HepG2 (cell line): Measurements from ENCODE around the gene DEFB129. TPM values are rescaled to one million over a fixed set of nuclear protein-coding genes. Genes with fewer than 3 reads are reported as not detected.

Experiments
- CBX1 ChIP-seq: IDR thresholded peaks from one replicate; pipeline ENCODE4 v1.6.1; 2016; ENCODE audit warnings: antibody characterized with exemption, low read depth
- EP300 ChIP-seq, 3 experiments: sonication (generic) in 1 of 3; formaldehyde crosslinking in 1 of 3; IDR thresholded peaks; 2 replicates each; pipeline versions ENCODE4 v1.5.1 to v1.6.1; 2011 to 2020; ENCODE audit warnings: low read depth in 2 of 3, low read length in 2 of 3, borderline replicate concordance in 1 of 3, improper control_type of control experiment in 1 of 3, mild to moderate bottlenecking in 1 of 3, missing genetic modification reagents in 1 of 3, moderate library complexity in 1 of 3
- PRDM15 ChIP-seq: sonication (generic); formaldehyde crosslinking; IDR thresholded peaks from 2 replicates; pipeline ENCODE4 v1.4.0; 2020; ENCODE audit warnings: missing genetic modification reagents
- SRSF4 ChIP-seq: fragments of 200-400 bp; formaldehyde crosslinking; IDR thresholded peaks from one replicate; pipeline ENCODE4 v1.6.1; 2018; ENCODE audit warnings: mild to moderate bottlenecking, low read depth, low read length, moderate library complexity; ENCODE audit not compliant: poor library complexity, severe bottlenecking
- ZBTB10 ChIP-seq: sonication (generic); formaldehyde crosslinking; IDR thresholded peaks from 2 replicates; pipeline ENCODE4 v1.4.0; 2020; ENCODE audit warnings: missing genetic modification reagents, borderline replicate concordance
- ZNF121 ChIP-seq: sonication (generic); formaldehyde crosslinking; IDR thresholded peaks from 2 replicates; pipeline ENCODE4 v1.5.0; 2020; ENCODE audit warnings: mild to moderate bottlenecking, missing genetic modification reagents
- ZNF17 ChIP-seq: sonication (generic); formaldehyde crosslinking; IDR thresholded peaks from 2 replicates; pipeline ENCODE4 v1.5.0; 2020; ENCODE audit warnings: mild to moderate bottlenecking, missing genetic modification reagents
- ZNF205 ChIP-seq: IDR thresholded peaks from 2 replicates; pipeline ENCODE4 v1.6.1; 2018; ENCODE audit warnings: missing biosample characterization, missing genetic modification reagents
- ZNF354B ChIP-seq: sonication (generic); formaldehyde crosslinking; IDR thresholded peaks from 2 replicates; pipeline ENCODE4 v1.8.0; 2022; ENCODE audit warnings: mild to moderate bottlenecking, missing genetic modification reagents
- ZNF501 ChIP-seq: sonication (generic); formaldehyde crosslinking; IDR thresholded peaks from 2 replicates; pipeline ENCODE4 v1.5.1; 2020; ENCODE audit warnings: mild to moderate bottlenecking, moderate library complexity, missing genetic modification reagents
- ZNF567 ChIP-seq: sonication (generic); formaldehyde crosslinking; IDR thresholded peaks from 2 replicates; pipeline ENCODE4 v1.8.1; 2023; ENCODE audit warnings: mild to moderate bottlenecking, missing genetic modification reagents, borderline replicate concordance
- ZNF747 ChIP-seq: sonication (generic); formaldehyde crosslinking; IDR thresholded peaks from 2 replicates; pipeline ENCODE4 v1.8.1; 2023; ENCODE audit warnings: missing genetic modification reagents, mild to moderate bottlenecking, borderline replicate concordance
- polyA plus RNA-seq, 8 experiments: library from polyadenylated mRNA; depleted of rRNA in 3 of 8; stranded (reverse) in 7 of 8; unstranded in 1 of 8; fragments of >200 nt; fragmentation: Illumina TruSeq in 4 of 8; extraction: Trizol in 4 of 8; gene quantifications; 2 replicates each; pipeline versions ENCODE4 v1.2.1 to v1.2.3, GENCODE V29; 2011 to 2016; ENCODE audit warnings: low read depth in 4 of 8, missing spikeins in 1 of 8, mixed read lengths in 1 of 8; ENCODE audit not compliant: insufficient read depth in 1 of 8
- total RNA-seq, 5 experiments: library from RNA; depleted of rRNA; stranded (reverse); fragments of >200 nt; fragmentation: Illumina TruSeq; extraction: Trizol; gene quantifications; 2 replicates each; pipeline ENCODE4 v1.2.3, GENCODE V29; 2016; ENCODE audit warnings: low read depth in 1 of 5
- TF ChIP-seq, protein P1 (sequence below): sonication (generic); formaldehyde crosslinking; IDR thresholded peaks from 2 replicates; pipeline ENCODE4 v1.4.0; 2020; ENCODE audit warnings: missing genetic modification reagents
- TF ChIP-seq, protein P2 (sequence below): sonication (generic); formaldehyde crosslinking; IDR thresholded peaks from 2 replicates; pipeline ENCODE4 v1.8.0; 2022; ENCODE audit warnings: missing genetic modification reagents, mild to moderate bottlenecking, borderline replicate concordance
- TF ChIP-seq, protein P3 (sequence below): sonication (generic); formaldehyde crosslinking; IDR thresholded peaks from 2 replicates; pipeline ENCODE4 v1.8.1; 2023; ENCODE audit warnings: mild to moderate bottlenecking, inconsistent platforms, moderate library complexity, missing genetic modification reagents, borderline replicate concordance

Gene DEFB129
- total and polyA plus RNA-seq, 2 of the 13 experiments (the other 11 are each of a cell fraction or from before 2014, with no cell fraction given): not detected

DNA sequence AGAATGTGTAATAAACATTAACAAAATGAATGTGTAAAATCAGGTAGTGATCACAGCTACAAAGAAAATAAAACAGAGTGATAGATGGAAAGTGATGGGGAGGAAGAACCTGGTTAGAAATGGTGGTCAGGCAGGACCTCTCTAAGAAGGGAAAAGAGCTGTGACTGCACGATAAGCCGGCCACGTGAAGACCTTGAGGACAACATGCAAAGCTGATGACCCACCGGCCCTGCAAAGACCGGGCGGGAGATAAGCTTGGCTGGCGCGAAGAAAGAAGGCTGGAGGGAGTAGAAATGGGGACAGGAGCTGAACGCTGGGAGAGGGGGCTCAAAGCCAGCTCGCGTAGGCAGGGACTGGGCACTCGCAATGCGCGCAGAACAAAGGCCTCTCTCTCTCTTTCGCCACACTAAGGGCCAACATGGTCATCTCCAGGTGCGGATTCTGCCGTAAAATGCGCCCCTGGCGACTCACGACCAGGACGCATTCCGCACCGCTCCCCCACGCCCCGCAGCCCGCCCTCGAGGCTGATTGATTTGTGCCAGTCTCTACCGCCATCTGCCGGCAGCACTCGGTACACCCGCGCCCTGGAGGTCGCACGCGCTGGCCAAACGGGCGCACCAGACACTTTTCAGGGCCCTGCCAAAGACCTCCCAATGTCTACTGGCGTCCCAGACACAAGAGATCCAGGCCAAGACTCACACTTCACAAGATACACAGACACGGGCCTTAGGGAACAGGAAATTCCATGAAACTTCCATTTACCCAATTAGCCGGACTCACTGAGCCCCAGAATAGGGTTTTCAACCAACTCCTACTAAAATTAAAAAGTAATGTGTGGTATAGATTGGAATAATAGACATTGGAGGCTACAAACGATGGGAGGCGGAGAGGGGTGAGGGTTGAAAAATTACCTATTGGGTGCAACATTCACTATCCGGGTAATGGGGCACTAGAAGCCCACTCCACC is 39.8 kb downstream of the DEFB129 start (continued):
- TF ChIP-seq, protein P1, sequence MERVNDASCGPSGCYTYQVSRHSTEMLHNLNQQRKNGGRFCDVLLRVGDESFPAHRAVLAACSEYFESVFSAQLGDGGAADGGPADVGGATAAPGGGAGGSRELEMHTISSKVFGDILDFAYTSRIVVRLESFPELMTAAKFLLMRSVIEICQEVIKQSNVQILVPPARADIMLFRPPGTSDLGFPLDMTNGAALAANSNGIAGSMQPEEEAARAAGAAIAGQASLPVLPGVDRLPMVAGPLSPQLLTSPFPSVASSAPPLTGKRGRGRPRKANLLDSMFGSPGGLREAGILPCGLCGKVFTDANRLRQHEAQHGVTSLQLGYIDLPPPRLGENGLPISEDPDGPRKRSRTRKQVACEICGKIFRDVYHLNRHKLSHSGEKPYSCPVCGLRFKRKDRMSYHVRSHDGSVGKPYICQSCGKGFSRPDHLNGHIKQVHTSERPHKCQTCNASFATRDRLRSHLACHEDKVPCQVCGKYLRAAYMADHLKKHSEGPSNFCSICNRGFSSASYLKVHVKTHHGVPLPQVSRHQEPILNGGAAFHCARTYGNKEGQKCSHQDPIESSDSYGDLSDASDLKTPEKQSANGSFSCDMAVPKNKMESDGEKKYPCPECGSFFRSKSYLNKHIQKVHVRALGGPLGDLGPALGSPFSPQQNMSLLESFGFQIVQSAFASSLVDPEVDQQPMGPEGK (CRISPR knock-in tag): peak; percentile 93
- TF ChIP-seq ZNF567 (CRISPR knock-in tag) (0 out of 2 replicates have a peak, but pooled peaks have one; percentile 81), CBX1 (peak; percentile 86), ZNF747 (CRISPR knock-in tag) (peak; percentile 87), ZNF501 (CRISPR knock-in tag) (peak; percentile 93), ZNF354B (CRISPR knock-in tag) (peak; percentile 99), ZBTB10 (peak; percentile 59; the same call in 1 of the 2 replicates), ZNF17 (CRISPR knock-in tag) (no peak), ZNF205 (CRISPR knock-in tag) (peak; percentile 86), EP300 (IDR thresholded peaks at IDR 0.05; ENCODE audit: low read depth in 2 of 2, low read length in 2 of 2) (peak in 1 of 2 experiments; percentile 18; a peak in 1 of 4 replicates), EP300 (CRISPR knock-in tag; IDR thresholded peaks at IDR 0.05; ENCODE audit: borderline replicate concordance) (peak; percentile 57; the same call in 1 of the 2 replicates), ZNF121 (no peak), PRDM15 (CRISPR knock-in tag) (no peak), SRSF4 (no peak)
- TF ChIP-seq, protein P2, sequence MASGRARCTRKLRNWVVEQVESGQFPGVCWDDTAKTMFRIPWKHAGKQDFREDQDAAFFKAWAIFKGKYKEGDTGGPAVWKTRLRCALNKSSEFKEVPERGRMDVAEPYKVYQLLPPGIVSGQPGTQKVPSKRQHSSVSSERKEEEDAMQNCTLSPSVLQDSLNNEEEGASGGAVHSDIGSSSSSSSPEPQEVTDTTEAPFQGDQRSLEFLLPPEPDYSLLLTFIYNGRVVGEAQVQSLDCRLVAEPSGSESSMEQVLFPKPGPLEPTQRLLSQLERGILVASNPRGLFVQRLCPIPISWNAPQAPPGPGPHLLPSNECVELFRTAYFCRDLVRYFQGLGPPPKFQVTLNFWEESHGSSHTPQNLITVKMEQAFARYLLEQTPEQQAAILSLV (CRISPR knock-in tag): peak; percentile 82; the same call in 1 of the 2 replicates
- TF ChIP-seq, protein P3, sequence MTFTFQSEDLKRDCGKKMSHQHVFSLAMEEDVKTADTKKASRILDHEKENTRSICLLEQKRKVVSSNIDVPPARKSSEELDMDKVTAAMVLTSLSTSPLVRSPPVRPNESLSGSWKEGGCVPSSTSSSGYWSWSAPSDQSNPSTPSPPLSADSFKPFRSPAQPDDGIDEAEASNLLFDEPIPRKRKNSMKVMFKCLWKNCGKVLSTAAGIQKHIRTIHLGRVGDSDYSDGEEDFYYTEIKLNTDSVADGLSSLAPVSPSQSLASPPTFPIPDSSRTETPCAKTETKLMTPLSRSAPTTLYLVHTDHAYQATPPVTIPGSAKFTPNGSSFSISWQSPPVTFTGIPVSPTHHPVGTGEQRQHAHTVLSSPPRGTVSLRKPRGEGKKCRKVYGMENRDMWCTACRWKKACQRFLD (CRISPR knock-in tag): peak; percentile 99
